Chondrocyte (in vitro differentiated cells): Measurements from ENCODE around the gene ZNF503. TPM values are rescaled to one million over a fixed set of nuclear protein-coding genes. Genes with fewer than 3 reads are reported as not detected.

Source experiments
- DNase-seq: peaks from one replicate; pipeline ENCODE4 v3.0.0; 2021; ENCODE audit warnings: mixed read lengths, low spot score
- H3K27ac Mint-ChIP-seq: one replicate; pipeline ENCODE4 v1.8.0; 2021; ENCODE audit warnings: mild to moderate bottlenecking, moderate library complexity, mixed read lengths; ENCODE audit not compliant: unreplicated experiment
- H3K27me3 Mint-ChIP-seq: 2 replicates; pipeline ENCODE4 v1.8.0; 2021; ENCODE audit warnings: low read depth, mixed read lengths
- H3K36me3 Mint-ChIP-seq: 2 replicates; pipeline ENCODE4 v1.8.0; 2021; ENCODE audit warnings: low read depth, mixed read lengths
- H3K4me1 Mint-ChIP-seq: 2 replicates; pipeline ENCODE4 v1.8.0; 2021; ENCODE audit warnings: low read depth, mild to moderate bottlenecking, mixed read lengths
- H3K4me3 Mint-ChIP-seq: one replicate; pipeline ENCODE4 v1.8.0; 2021; ENCODE audit warnings: mild to moderate bottlenecking, moderate library complexity, mixed read lengths; ENCODE audit not compliant: unreplicated experiment
- H3K9me3 Mint-ChIP-seq: 2 replicates; pipeline ENCODE4 v1.8.0; 2021; ENCODE audit warnings: low read depth, mixed read lengths
- CTCF ChIP-seq: fragments of 200-600 bp; sonication (generic); IDR thresholded peaks from 2 replicates; pipeline ENCODE4 v1.5.0; 2021; ENCODE audit warnings: antibody characterized with exemption, mild to moderate bottlenecking, moderate library complexity
- total RNA-seq: library from RNA; stranded (reverse); gene quantifications from 3 replicates; pipeline ENCODE4 v1.2.1, GENCODE V29; 2021

ZNF503 gene
- total RNA-seq, 1 donor from 2014 or later = 24.8 TPM

GRCh38 chr10:75441196-75441595 is 39.6 kb upstream of the ZNF503 start:
- peaks cover 20% of the 10 kb centered on the region for H3K27me3 Mint-ChIP-seq

DNA sequence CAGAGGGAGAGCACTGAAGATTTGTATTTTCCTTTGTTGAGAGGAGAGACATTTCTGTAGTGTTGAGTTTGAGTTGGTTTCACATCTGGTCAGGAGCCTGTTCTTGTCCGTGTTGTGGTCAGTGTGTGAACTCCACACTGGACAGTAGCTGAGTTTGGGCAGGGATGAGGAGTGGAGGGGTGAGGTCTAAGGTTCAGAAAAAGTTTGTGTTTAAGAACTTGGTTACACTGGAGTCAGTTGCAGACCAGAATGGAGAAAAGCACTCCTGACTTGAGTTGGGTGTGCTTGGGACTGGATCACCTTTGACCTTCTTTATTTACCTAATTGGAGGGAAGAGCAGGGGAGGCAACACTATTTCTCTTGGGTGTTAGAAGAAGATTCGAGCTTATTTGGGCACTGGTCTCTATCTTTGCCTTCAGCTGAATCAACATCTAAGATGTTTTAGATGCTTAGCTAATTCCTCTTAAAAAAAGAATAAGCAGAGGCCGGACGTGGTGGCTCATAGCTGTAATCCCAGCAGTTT is 38.8 kb upstream of the ZNF503 start:
- no peaks in the 10 kb centered on the region for H3K4me1 Mint-ChIP-seq
- no peak overlapping the region for H3K4me3 Mint-ChIP-seq
- TF ChIP-seq CTCF = no peak
- H3K27me3 Mint-ChIP-seq = peaks cover 20% of the 10 kb centered on the region
- H3K36me3 Mint-ChIP-seq = peaks cover 9% of the 10 kb centered on the region
- peaks cover 25% of the 10 kb centered on the region for H3K9me3 Mint-ChIP-seq
- no peak for DNase-seq
- H3K27ac Mint-ChIP-seq = no peak overlapping the region

More at GRCh38 chr10:75441196-75441595, 39.6 kb upstream of the ZNF503 start:
- Mint-ChIP-seq H3K4me1 (no peaks in the 10 kb centered on the region), H3K27ac (no peak overlapping the region), H3K9me3 (peaks cover 28% of the 10 kb centered on the region), H3K4me3 (no peak overlapping the region), H3K36me3 (peaks cover 9% of the 10 kb centered on the region)
- no peak for DNase-seq
- TF ChIP-seq CTCF = no peak

- no peak overlapping the region for H3K27ac Mint-ChIP-seq
- no peak overlapping the region for H3K4me3 Mint-ChIP-seq
- peaks cover 24% of the 10 kb centered on the region for H3K27me3 Mint-ChIP-seq
- peaks cover 9% of the 10 kb centered on the region for H3K36me3 Mint-ChIP-seq
- no peak for DNase-seq
- no peak for TF ChIP-seq CTCF
- peaks cover 23% of the 10 kb centered on the region for H3K9me3 Mint-ChIP-seq
- no peaks in the 10 kb centered on the region for H3K4me1 Mint-ChIP-seq
Observed at GRCh38 chr10:75439811-75440210, 38.2 kb upstream of the ZNF503 start.

DNA sequence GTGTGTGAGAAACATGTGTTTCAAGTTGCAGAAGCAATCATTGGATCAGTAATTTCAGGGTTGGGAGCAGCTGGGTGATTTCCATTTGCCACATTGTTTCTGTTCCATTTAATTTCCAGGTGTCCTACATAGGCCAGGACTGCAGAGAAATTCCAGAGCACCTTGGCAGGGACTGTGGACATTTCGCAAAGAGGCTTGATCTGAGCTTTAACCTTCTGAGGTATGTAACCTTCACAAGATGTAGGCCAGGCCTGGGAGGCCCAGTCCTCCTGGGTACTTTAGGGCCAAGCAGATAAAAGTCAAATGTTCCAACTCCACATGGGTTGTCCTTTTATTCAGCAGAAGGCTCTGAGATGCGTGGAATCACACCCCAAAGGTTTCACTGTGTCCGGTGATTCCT is 36.7 kb upstream of the ZNF503 start:
- Mint-ChIP-seq H3K9me3 (peaks cover 12% of the 10 kb centered on the region), H3K4me3 (no peak overlapping the region), H3K36me3 (peaks cover 5% of the 10 kb centered on the region), H3K4me1 (no peaks in the 10 kb centered on the region), H3K27ac (no peak overlapping the region), H3K27me3 (peaks cover 36% of the 10 kb centered on the region)
- TF ChIP-seq CTCF = no peak
- DNase-seq = no peak

- no peak overlapping the region for H3K27ac Mint-ChIP-seq
- TF ChIP-seq CTCF = no peak
- peaks cover 8% of the 10 kb centered on the region for H3K9me3 Mint-ChIP-seq
- no peaks in the 10 kb centered on the region for H3K4me1 Mint-ChIP-seq
- DNase-seq = no peak
- peaks cover 40% of the 10 kb centered on the region for H3K27me3 Mint-ChIP-seq
- H3K4me3 Mint-ChIP-seq = no peak overlapping the region
- peaks cover 5% of the 10 kb centered on the region for H3K36me3 Mint-ChIP-seq
Observed at GRCh38 chr10:75437693-75438092, 36.1 kb upstream of the ZNF503 start.
